Nephron (organoid): ENCODE results near the gene RFX5.
A peak's percentile ranks its signal among the peaks of the same experiment; 100 is the strongest.

Experiments
- H3K27ac Mint-ChIP-seq, 3 experiments: 2 replicates each; pipeline ENCODE4 v1.8.0; 2020; ENCODE audit warnings: mixed read lengths in 3 of 3, mild to moderate bottlenecking in 2 of 3, moderate library complexity in 1 of 3
- H3K27me3 Mint-ChIP-seq: 2 replicates; pipeline ENCODE4 v1.8.0; 2021; ENCODE audit warnings: low read depth, mild to moderate bottlenecking, moderate library complexity, mixed read lengths
- H3K36me3 Mint-ChIP-seq: 2 replicates; pipeline ENCODE4 v1.8.0; 2020; ENCODE audit warnings: low read depth, mixed read lengths
- H3K4me1 Mint-ChIP-seq: 2 replicates; pipeline ENCODE4 v1.8.0; 2020; ENCODE audit warnings: mixed read lengths
- H3K4me3 Mint-ChIP-seq, 3 experiments: 2 replicates each; pipeline ENCODE4 v1.8.0; 2020; ENCODE audit warnings: mild to moderate bottlenecking in 3 of 3, mixed read lengths in 3 of 3, moderate library complexity in 2 of 3
- H3K9me3 Mint-ChIP-seq: 2 replicates; pipeline ENCODE4 v1.8.0; 2020; ENCODE audit warnings: mixed read lengths
- TF ChIP-seq, protein P1 (sequence below), 3 experiments: fragments of 200-600 bp; sonication (generic); IDR thresholded peaks; one replicate each; pipeline ENCODE4 v1.5.0; 2021; ENCODE audit warnings: antibody characterized with exemption in 3 of 3; ENCODE audit not compliant: unreplicated experiment in 3 of 3

RFX5 gene

GRCh38 chr1:151318975-151319374, 28.1 kb downstream of the RFX5 start:
- H3K27ac Mint-ChIP-seq: no peak overlapping the region
- no peak overlapping the region for H3K4me3 Mint-ChIP-seq
- peaks cover 59% of the 10 kb centered on the region for H3K36me3 Mint-ChIP-seq
- no peaks in the 10 kb centered on the region for H3K27me3 Mint-ChIP-seq
- TF ChIP-seq, protein P1, sequence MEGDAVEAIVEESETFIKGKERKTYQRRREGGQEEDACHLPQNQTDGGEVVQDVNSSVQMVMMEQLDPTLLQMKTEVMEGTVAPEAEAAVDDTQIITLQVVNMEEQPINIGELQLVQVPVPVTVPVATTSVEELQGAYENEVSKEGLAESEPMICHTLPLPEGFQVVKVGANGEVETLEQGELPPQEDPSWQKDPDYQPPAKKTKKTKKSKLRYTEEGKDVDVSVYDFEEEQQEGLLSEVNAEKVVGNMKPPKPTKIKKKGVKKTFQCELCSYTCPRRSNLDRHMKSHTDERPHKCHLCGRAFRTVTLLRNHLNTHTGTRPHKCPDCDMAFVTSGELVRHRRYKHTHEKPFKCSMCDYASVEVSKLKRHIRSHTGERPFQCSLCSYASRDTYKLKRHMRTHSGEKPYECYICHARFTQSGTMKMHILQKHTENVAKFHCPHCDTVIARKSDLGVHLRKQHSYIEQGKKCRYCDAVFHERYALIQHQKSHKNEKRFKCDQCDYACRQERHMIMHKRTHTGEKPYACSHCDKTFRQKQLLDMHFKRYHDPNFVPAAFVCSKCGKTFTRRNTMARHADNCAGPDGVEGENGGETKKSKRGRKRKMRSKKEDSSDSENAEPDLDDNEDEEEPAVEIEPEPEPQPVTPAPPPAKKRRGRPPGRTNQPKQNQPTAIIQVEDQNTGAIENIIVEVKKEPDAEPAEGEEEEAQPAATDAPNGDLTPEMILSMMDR (IDR thresholded peaks at IDR 0.05; ENCODE audit: unreplicated experiment in 3 of 3): no peak
- H3K4me1 Mint-ChIP-seq: peaks cover 31% of the 10 kb centered on the region
- no peaks in the 10 kb centered on the region for H3K9me3 Mint-ChIP-seq

GRCh38 chr1:151315565-151316235, 31.4 kb downstream of the RFX5 start:
- Mint-ChIP-seq H3K27ac (peak overlapping the region in 1 of 3 experiments; percentile 23), H3K4me3 (no peak overlapping the region), H3K9me3 (no peaks in the 10 kb centered on the region), H3K36me3 (peaks cover 67% of the 10 kb centered on the region), H3K27me3 (no peaks in the 10 kb centered on the region), H3K4me1 (peaks cover 49% of the 10 kb centered on the region)
- TF ChIP-seq, protein P1 (IDR thresholded peaks at IDR 0.05; ENCODE audit: unreplicated experiment in 3 of 3): no peak

DNA sequence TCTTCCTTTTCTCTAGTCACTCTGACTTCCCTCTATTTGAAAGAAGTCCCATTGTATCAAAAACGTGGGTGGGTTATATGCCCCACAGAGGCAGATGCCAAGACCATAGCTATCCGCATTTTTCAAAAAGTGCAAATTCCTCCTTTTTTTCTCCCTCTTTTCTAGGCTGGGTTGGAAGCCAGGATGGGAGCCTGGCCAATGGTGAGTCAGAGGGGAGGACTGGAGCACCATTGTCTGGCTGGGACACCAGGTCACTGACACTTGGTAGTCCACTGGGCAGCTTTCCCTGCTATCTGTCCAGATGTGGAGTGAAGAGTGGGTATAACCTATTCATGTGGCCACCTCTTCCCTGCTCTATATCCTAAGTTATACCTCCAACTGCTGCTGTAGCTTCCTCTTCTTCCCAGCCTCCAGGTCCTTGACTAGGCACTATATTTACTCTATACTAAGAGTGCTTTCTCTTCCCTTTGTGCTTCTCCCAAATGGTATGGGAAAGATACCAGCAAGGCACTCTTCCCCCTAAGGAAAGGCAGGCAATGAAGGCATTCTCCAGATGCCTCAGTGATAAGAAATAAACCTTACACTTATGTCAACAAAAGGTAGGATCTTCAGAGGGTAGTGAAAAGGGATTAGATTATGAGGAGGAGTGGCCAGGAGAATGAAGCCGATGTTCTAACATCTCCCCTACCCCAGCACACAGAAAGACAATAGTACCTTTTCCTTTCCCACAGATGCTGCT, 32.7 kb downstream of the RFX5 start:
- TF ChIP-seq, protein P1 (IDR thresholded peaks at IDR 0.05; ENCODE audit: unreplicated experiment in 3 of 3): no peak
- Mint-ChIP-seq H3K27ac (peak overlapping the region in 1 of 3 experiments; percentile 90), H3K36me3 (peaks cover 62% of the 10 kb centered on the region), H3K27me3 (no peaks in the 10 kb centered on the region), H3K4me3 (no peak overlapping the region), H3K4me1 (peaks cover 59% of the 10 kb centered on the region), H3K9me3 (no peaks in the 10 kb centered on the region)

DNA sequence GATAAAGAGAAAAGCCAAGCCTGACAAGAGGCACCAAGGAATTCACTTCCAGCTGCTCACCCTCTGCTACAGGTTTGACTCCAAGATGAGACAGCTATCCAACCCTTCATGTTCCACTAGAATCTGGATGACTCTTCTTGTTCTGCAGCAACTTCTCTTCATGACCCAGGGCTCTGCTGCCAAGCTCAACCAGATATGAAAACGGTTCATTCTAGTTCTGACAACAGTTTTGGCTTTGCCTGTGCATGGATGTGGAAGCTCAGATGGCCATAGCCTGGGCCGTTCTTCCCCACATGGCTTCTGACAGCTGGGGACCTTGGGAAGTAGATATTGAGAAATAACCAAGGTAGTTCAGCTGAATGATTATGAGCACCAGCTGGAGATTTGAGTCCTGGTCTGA, 33.6 kb downstream of the RFX5 start:
- H3K27ac Mint-ChIP-seq: peak overlapping the region in 1 of 3 experiments; percentile 90
- peaks cover 63% of the 10 kb centered on the region for H3K36me3 Mint-ChIP-seq
- TF ChIP-seq, protein P1 (IDR thresholded peaks at IDR 0.05; ENCODE audit: unreplicated experiment in 3 of 3): no peak
- no peaks in the 10 kb centered on the region for H3K9me3 Mint-ChIP-seq
- H3K27me3 Mint-ChIP-seq: no peaks in the 10 kb centered on the region
- peaks cover 67% of the 10 kb centered on the region for H3K4me1 Mint-ChIP-seq
- no peak overlapping the region for H3K4me3 Mint-ChIP-seq

DNA sequence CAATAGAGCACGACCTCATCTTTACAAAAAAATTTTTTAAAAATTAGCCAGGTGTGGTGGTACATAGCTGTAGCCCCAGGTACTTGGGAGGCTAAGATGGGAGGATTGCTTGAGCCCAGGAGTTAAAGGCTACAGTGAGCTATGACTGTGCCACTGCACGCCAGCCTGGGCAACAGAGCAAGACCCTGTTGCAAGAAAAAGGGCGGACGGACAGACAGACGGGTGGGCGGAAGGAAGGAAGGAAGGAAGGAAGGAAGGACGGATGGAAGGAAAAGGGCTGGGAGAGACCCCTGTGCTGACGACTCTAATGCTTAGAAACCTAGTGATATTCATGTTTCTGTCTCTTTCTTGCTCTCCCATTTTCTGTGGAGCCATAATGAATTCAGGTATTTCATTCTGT, 34.2 kb downstream of the RFX5 start:
- TF ChIP-seq, protein P1 (IDR thresholded peaks at IDR 0.05; ENCODE audit: unreplicated experiment in 3 of 3): no peak
- peak overlapping the region in 1 of 3 experiments; percentile 28 for H3K4me3 Mint-ChIP-seq
- peaks cover 70% of the 10 kb centered on the region for H3K36me3 Mint-ChIP-seq
- H3K9me3 Mint-ChIP-seq: no peaks in the 10 kb centered on the region
- H3K27me3 Mint-ChIP-seq: no peaks in the 10 kb centered on the region
- H3K27ac Mint-ChIP-seq: peak overlapping the region in 1 of 3 experiments; percentile 90
- peaks cover 72% of the 10 kb centered on the region for H3K4me1 Mint-ChIP-seq
